ENCODE data around the gene TLN1.

The TLN1 gene

GRCh38 chr9:35732185-35732799 is at the start of gene TLN1, which contains the start of gene CREB3:
TLN1 (minus strand) TSS chr9:35732195; CDS start chr9:35725694, 6,501 bp downstream.
CREB3 (plus strand) TSS chr9:35732666; CDS start chr9:35732773, 107 bp downstream.
- H3K4me3 ChIP-seq (ENCODE audit: low read depth in 1 of 5, low read length in 5 of 5): peak within 1 kb of the TSS; percentile 81 to 92 (median 90)
- no peaks in the 10 kb centered on the region for H3K9me3 ChIP-seq (ENCODE audit: control insufficient read depth in 5 of 5, low read length in 5 of 5)
- H3K9ac ChIP-seq (ENCODE audit: low read length in 5 of 5): peak within 1 kb of the TSS; percentile 90 to 99 (median 97)
- H3K27me3 ChIP-seq (ENCODE audit: control insufficient read depth in 5 of 5, insufficient read depth in 4 of 5, low read length in 5 of 5): no peaks in the 10 kb centered on the region
- peak within 1 kb of the TSS; percentile 96 for H3K27ac ChIP-seq (ENCODE audit: low read depth, low read length)
- H3K36me3 ChIP-seq (ENCODE audit: control insufficient read depth in 5 of 5, insufficient read depth in 5 of 5, low read length in 5 of 5): peaks cover 8 to 30% (median 26%) of the 10 kb centered on the region in 5 donors
- H3K4me1 ChIP-seq (ENCODE audit: control insufficient read depth in 5 of 5, insufficient read depth in 5 of 5, low read length in 5 of 5): peaks cover 37 to 62% (median 59%) of the 10 kb centered on the region in 5 donors

DNA sequence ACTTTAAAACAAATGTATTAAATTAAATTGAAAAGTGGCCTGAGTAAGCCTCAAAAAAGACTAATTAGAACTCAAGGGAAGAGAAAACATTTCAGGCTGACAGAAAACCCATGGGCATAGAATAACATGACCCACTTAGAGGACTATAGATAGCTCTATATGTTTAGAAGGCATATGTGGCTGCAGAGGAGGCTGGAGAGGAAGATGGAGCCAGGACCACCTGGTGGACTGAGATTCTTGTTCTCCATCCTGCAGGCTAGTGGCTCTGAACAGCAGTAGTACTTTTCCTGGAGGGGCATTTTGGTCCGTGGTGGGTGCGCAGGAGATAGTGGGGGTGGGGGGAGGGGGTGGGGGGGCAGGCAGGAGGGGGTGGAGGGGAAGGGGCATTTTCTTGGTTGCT is 49.1 kb upstream of the TLN1 start:
- no peaks in the 10 kb centered on the region for H3K4me1 ChIP-seq (ENCODE audit: control insufficient read depth in 5 of 5, insufficient read depth in 5 of 5, low read length in 5 of 5)
- no peak overlapping the region for H3K4me3 ChIP-seq (ENCODE audit: low read depth in 1 of 5, low read length in 5 of 5)
- no peaks in the 10 kb centered on the region for H3K36me3 ChIP-seq (ENCODE audit: control insufficient read depth in 5 of 5, insufficient read depth in 5 of 5, low read length in 5 of 5)
- no peak overlapping the region for H3K27ac ChIP-seq (ENCODE audit: low read depth, low read length)
- no peaks in the 10 kb centered on the region for H3K27me3 ChIP-seq (ENCODE audit: control insufficient read depth in 5 of 5, insufficient read depth in 4 of 5, low read length in 5 of 5)
- H3K9ac ChIP-seq (ENCODE audit: low read length in 5 of 5): no peak overlapping the region
- no peaks in the 10 kb centered on the region for H3K9me3 ChIP-seq (ENCODE audit: control insufficient read depth in 5 of 5, low read length in 5 of 5)

DNA sequence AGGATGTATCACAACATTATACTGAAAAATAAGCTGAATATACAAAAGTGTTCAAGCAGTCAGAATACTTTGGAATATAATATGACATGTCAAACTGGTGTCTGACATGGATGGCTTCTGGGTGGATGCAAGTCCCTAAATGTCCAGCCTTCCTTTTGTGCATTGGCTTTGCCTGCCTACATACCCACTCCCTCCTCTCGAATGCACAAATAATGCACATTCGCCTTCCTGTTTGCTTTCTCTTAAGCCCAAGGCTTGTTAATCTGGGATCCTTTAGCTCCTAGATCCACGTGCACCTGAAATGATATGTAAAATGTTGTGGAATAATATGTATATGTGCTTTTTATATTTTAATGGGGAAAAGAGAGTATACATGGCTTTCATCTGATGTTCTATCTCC is 46.5 kb upstream of the TLN1 start:
- peaks cover 0 to 7% (median 0%) of the 10 kb centered on the region in 5 donors for H3K4me1 ChIP-seq (ENCODE audit: control insufficient read depth in 5 of 5, insufficient read depth in 5 of 5, low read length in 5 of 5)
- H3K4me3 ChIP-seq (ENCODE audit: low read depth in 1 of 5, low read length in 5 of 5): no peak overlapping the region
- no peaks in the 10 kb centered on the region for H3K27me3 ChIP-seq (ENCODE audit: control insufficient read depth in 5 of 5, insufficient read depth in 4 of 5, low read length in 5 of 5)
- H3K27ac ChIP-seq (ENCODE audit: low read depth, low read length): no peak overlapping the region
- H3K9me3 ChIP-seq (ENCODE audit: control insufficient read depth in 5 of 5, low read length in 5 of 5): no peaks in the 10 kb centered on the region
- H3K36me3 ChIP-seq (ENCODE audit: control insufficient read depth in 5 of 5, insufficient read depth in 5 of 5, low read length in 5 of 5): no peaks in the 10 kb centered on the region
- H3K9ac ChIP-seq (ENCODE audit: low read length in 5 of 5): no peak overlapping the region

DNA sequence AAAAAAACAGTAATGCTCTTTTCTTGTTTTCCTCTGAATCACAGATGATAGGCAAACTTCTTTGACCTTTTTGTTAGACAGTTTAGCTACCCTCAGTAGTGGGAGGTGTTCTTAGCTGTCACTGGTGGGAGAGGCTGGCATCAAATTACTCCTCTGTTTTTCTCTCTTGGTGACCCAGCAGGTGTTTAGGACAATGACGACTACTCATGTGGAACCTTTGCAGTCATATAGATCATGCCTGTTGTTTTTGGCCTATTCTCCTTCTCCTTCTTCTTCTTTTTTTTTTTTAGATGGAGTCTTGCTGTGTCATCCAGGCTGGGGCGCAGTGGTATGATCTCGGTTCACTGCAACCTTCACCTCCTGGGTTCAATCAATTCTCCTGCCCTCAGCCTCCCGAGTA is 44.0 kb upstream of the TLN1 start:
- Histone ChIP-seq H3K27me3 (ENCODE audit: control insufficient read depth in 5 of 5, insufficient read depth in 4 of 5, low read length in 5 of 5) (no peaks in the 10 kb centered on the region), H3K4me3 (ENCODE audit: low read depth in 1 of 5, low read length in 5 of 5) (no peak overlapping the region), H3K36me3 (ENCODE audit: control insufficient read depth in 5 of 5, insufficient read depth in 5 of 5, low read length in 5 of 5) (no peaks in the 10 kb centered on the region), H3K4me1 (ENCODE audit: control insufficient read depth in 5 of 5, insufficient read depth in 5 of 5, low read length in 5 of 5) (peaks cover 5 to 19% (median 13%) of the 10 kb centered on the region in 5 donors), H3K27ac (ENCODE audit: low read depth, low read length) (no peak overlapping the region), H3K9ac (ENCODE audit: low read length in 5 of 5) (no peak overlapping the region), H3K9me3 (ENCODE audit: control insufficient read depth in 5 of 5, low read length in 5 of 5) (no peaks in the 10 kb centered on the region)

DNA sequence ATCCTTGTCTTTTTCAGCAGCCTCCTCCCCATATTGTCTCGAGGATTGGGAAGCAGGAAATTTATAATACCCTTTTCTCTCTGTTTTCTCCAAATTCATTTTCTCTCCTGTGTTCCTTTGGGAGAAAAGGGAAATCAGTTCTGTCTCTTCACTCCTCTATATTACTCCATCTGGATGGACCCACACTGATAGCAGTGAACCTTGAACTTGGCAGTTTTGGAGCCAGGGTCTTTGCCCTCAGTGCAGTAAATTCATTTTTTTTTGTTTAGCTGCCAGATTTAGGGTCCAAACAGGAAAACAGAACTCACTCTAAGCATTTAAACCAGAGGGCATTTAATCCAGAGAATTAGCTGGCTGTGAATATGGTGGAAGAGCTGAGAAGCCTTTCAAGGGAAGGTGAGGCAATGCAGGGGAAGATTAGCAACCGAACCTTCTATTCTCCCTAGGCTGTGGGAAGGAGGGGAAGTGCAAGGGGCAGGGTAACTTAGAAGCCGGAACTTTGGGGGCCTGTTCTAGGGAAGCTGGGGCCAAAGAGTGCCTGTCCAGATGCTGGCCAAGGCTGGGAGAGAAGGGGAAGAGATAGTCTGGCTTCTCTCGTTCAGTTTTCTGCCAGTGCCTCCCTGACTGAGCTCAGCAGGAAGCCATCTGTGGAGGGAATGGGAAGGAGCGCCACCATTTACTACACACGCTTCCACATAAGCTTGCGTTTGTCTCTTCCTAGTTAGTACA is 43.1 kb upstream of the TLN1 start:
- Histone ChIP-seq H3K9ac (ENCODE audit: low read length in 5 of 5) (no peak overlapping the region), H3K27me3 (ENCODE audit: control insufficient read depth in 5 of 5, insufficient read depth in 4 of 5, low read length in 5 of 5) (no peaks in the 10 kb centered on the region), H3K27ac (ENCODE audit: low read depth, low read length) (no peak overlapping the region), H3K36me3 (ENCODE audit: control insufficient read depth in 5 of 5, insufficient read depth in 5 of 5, low read length in 5 of 5) (no peaks in the 10 kb centered on the region), H3K9me3 (ENCODE audit: control insufficient read depth in 5 of 5, low read length in 5 of 5) (no peaks in the 10 kb centered on the region), H3K4me1 (ENCODE audit: control insufficient read depth in 5 of 5, insufficient read depth in 5 of 5, low read length in 5 of 5) (peaks cover 6 to 28% (median 23%) of the 10 kb centered on the region in 5 donors), H3K4me3 (ENCODE audit: low read depth in 1 of 5, low read length in 5 of 5) (no peak overlapping the region)

- Histone ChIP-seq H3K9me3 (ENCODE audit: control insufficient read depth in 5 of 5, low read length in 5 of 5) (no peaks in the 10 kb centered on the region), H3K27me3 (ENCODE audit: control insufficient read depth in 5 of 5, insufficient read depth in 4 of 5, low read length in 5 of 5) (no peaks in the 10 kb centered on the region), H3K36me3 (ENCODE audit: control insufficient read depth in 5 of 5, insufficient read depth in 5 of 5, low read length in 5 of 5) (no peaks in the 10 kb centered on the region), H3K4me1 (ENCODE audit: control insufficient read depth in 5 of 5, insufficient read depth in 5 of 5, low read length in 5 of 5) (peaks cover 6 to 29% (median 24%) of the 10 kb centered on the region in 5 donors), H3K9ac (ENCODE audit: low read length in 5 of 5) (no peak overlapping the region), H3K27ac (ENCODE audit: low read depth, low read length) (no peak overlapping the region), H3K4me3 (ENCODE audit: low read depth in 1 of 5, low read length in 5 of 5) (no peak overlapping the region)
Measured at GRCh38 chr9:35771943-35772342, 39.9 kb upstream of the TLN1 start.

DNA sequence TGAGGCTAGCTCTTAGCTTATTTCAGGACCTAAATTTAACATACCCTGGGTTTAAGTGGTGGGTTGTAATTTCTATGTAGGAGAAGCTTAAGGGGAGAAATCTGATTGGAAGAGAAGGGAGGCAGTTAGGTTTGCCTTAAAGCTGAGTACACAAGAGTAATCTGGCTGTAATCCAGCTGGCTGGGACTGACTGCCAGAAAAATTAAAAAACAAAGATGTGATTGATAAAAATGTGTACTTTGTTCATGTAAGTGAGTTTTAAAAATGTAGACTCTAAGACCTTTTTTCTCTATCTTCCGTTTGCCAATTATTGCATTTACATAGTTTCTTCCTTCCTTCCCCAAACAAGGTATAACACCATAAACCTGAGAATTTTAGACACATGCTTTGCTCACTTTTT is 39.5 kb upstream of the TLN1 start:
- peaks cover 6 to 29% (median 24%) of the 10 kb centered on the region in 5 donors for H3K4me1 ChIP-seq (ENCODE audit: control insufficient read depth in 5 of 5, insufficient read depth in 5 of 5, low read length in 5 of 5)
- no peak overlapping the region for H3K4me3 ChIP-seq (ENCODE audit: low read depth in 1 of 5, low read length in 5 of 5)
- peak overlapping the region; percentile 35 for H3K27ac ChIP-seq (ENCODE audit: low read depth, low read length)
- no peaks in the 10 kb centered on the region for H3K9me3 ChIP-seq (ENCODE audit: control insufficient read depth in 5 of 5, low read length in 5 of 5)
- no peaks in the 10 kb centered on the region for H3K36me3 ChIP-seq (ENCODE audit: control insufficient read depth in 5 of 5, insufficient read depth in 5 of 5, low read length in 5 of 5)
- H3K27me3 ChIP-seq (ENCODE audit: control insufficient read depth in 5 of 5, insufficient read depth in 4 of 5, low read length in 5 of 5): no peaks in the 10 kb centered on the region
- H3K9ac ChIP-seq (ENCODE audit: low read length in 5 of 5): peak overlapping the region in 1 of 5 donors; percentile 13

GRCh38 chr9:35771075-35771433 is 39.1 kb upstream of the TLN1 start:
- H3K27me3 ChIP-seq (ENCODE audit: control insufficient read depth in 5 of 5, insufficient read depth in 4 of 5, low read length in 5 of 5): no peaks in the 10 kb centered on the region
- H3K36me3 ChIP-seq (ENCODE audit: control insufficient read depth in 5 of 5, insufficient read depth in 5 of 5, low read length in 5 of 5): no peaks in the 10 kb centered on the region
- H3K9me3 ChIP-seq (ENCODE audit: control insufficient read depth in 5 of 5, low read length in 5 of 5): no peaks in the 10 kb centered on the region
- peak overlapping the region in 1 of 5 donors; percentile 61 for H3K9ac ChIP-seq (ENCODE audit: low read length in 5 of 5)
- H3K4me3 ChIP-seq (ENCODE audit: low read depth in 1 of 5, low read length in 5 of 5): no peak overlapping the region
- H3K27ac ChIP-seq (ENCODE audit: low read depth, low read length): peak overlapping the region; percentile 35
- peaks cover 6 to 29% (median 24%) of the 10 kb centered on the region in 5 donors for H3K4me1 ChIP-seq (ENCODE audit: control insufficient read depth in 5 of 5, insufficient read depth in 5 of 5, low read length in 5 of 5)

- Histone ChIP-seq H3K27ac (ENCODE audit: low read depth, low read length) (no peak overlapping the region), H3K9me3 (ENCODE audit: control insufficient read depth in 5 of 5, low read length in 5 of 5) (no peaks in the 10 kb centered on the region), H3K36me3 (ENCODE audit: control insufficient read depth in 5 of 5, insufficient read depth in 5 of 5, low read length in 5 of 5) (no peaks in the 10 kb centered on the region), H3K4me3 (ENCODE audit: low read depth in 1 of 5, low read length in 5 of 5) (no peak overlapping the region), H3K9ac (ENCODE audit: low read length in 5 of 5) (no peak overlapping the region), H3K27me3 (ENCODE audit: control insufficient read depth in 5 of 5, insufficient read depth in 4 of 5, low read length in 5 of 5) (no peaks in the 10 kb centered on the region), H3K4me1 (ENCODE audit: control insufficient read depth in 5 of 5, insufficient read depth in 5 of 5, low read length in 5 of 5) (peaks cover 6 to 24% (median 18%) of the 10 kb centered on the region in 5 donors)
Measured at GRCh38 chr9:35769763-35770162, 37.8 kb upstream of the TLN1 start.

DNA sequence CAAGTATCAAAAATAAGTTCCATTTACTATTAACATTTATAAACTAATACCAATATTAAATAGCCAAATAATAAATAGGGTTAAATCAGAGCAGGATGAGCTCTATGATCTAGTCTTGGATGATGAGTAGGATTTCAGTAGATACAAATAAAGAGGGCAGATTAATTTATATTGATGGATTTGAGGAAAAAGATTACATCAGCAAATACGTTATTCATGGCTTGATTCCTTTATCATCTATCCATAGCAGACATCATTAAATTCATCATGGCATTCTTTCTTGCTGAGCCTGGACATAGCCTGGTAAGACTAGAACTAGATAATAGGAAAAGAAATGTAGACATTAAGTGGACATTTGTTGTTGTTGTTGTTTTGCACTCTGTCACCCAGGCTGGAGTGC is 35.5 kb upstream of the TLN1 start:
- Histone ChIP-seq H3K9me3 (ENCODE audit: control insufficient read depth in 5 of 5, low read length in 5 of 5) (no peaks in the 10 kb centered on the region), H3K27me3 (ENCODE audit: control insufficient read depth in 5 of 5, insufficient read depth in 4 of 5, low read length in 5 of 5) (no peaks in the 10 kb centered on the region), H3K4me3 (ENCODE audit: low read depth in 1 of 5, low read length in 5 of 5) (no peak overlapping the region), H3K4me1 (ENCODE audit: control insufficient read depth in 5 of 5, insufficient read depth in 5 of 5, low read length in 5 of 5) (peaks cover 6 to 24% (median 18%) of the 10 kb centered on the region in 5 donors), H3K36me3 (ENCODE audit: control insufficient read depth in 5 of 5, insufficient read depth in 5 of 5, low read length in 5 of 5) (no peaks in the 10 kb centered on the region), H3K27ac (ENCODE audit: low read depth, low read length) (no peak overlapping the region), H3K9ac (ENCODE audit: low read length in 5 of 5) (no peak overlapping the region)
